Fibroblast of pulmonary artery (primary cell): Measurements from ENCODE around the gene NRXN3.

Source experiments
- DNase-seq: peaks from one replicate; pipeline ENCODE4 v3.0.0-alpha.2; 2010; ENCODE audit warnings: low read depth
- H3K4me3 ChIP-seq: replicated peaks from 2 replicates; pipeline ENCODE4 v1.5.1; 2011; ENCODE audit warnings: low read depth, mild to moderate bottlenecking, control low read depth, low read length, moderate library complexity
- CTCF ChIP-seq: IDR thresholded peaks from 2 replicates; pipeline ENCODE4 v1.5.1; 2011; ENCODE audit warnings: mild to moderate bottlenecking, control low read depth, low read length, inconsistent platforms; ENCODE audit errors: missing control alignments

The NRXN3 gene

DNA sequence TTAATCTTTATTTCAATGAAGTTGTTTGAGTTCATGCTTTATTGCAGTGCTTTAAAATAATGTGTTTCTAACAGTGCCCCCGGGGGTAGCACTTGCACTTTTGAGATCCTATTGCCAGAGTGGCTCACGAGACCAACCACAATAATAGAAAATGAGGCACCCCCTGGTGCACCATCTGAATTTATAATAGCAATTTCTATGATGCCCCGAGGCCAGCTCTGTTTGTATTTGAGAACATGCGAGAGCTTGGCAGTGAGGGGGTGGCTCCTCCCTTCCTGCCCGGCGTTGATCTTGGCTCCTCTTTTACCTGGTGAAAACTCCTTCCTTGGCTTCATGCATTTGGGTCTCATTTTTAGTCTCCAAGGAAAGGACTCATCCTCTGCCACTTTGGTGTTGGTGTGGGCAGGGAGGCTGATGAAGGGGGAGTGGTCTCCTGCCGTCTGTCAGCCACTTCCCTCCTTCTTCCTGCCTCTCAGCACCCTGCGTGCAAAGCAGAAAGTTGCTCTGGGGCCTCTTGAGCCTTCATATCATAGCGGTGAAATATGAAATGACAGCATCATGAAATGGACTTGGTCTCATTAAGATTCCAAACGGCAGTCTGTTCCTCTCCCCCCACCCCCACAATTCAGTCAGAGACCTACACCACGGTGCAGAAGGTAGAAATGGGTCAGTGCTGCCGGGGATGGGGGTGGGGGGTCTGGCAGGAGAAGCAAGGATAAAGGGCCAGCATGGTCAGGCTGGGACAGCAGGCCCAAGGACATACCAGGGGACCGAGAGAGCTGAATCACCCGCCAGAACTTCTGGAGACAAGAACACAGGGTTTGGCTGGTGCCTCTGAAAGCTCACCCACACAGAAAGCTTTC, 17.7 kb upstream of the NRXN3 start:
- no peak for DNase-seq
- no peak overlapping the region for H3K4me3 ChIP-seq
- no peak for TF ChIP-seq CTCF

GRCh38 chr14:78153064-78153341, 17.2 kb upstream of the NRXN3 start:
- no peak for TF ChIP-seq CTCF
- no peak overlapping the region for H3K4me3 ChIP-seq
- DNase-seq, result peak; percentile 3

DNA sequence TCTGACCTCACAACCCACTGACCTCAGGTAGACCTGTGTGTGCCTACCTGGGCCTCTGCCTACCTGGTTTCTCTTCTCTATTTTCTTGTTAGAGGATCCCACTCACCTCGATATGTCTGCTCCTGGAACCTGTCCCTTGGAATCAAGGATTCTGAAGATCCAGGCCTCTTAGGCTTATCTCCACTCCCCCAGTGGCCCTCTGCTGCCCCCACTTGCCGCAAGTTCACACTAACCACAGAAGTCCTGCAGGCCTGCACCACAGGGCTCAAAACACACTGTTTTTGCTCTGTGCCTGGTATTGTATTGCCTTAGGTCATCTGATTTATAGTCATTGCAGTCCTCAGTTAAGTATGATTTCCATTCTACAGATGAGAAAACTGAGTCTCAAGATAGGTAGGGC, 15.3 kb upstream of the NRXN3 start:
- no peak overlapping the region for H3K4me3 ChIP-seq
- TF ChIP-seq CTCF, result no peak
- no peak for DNase-seq

DNA sequence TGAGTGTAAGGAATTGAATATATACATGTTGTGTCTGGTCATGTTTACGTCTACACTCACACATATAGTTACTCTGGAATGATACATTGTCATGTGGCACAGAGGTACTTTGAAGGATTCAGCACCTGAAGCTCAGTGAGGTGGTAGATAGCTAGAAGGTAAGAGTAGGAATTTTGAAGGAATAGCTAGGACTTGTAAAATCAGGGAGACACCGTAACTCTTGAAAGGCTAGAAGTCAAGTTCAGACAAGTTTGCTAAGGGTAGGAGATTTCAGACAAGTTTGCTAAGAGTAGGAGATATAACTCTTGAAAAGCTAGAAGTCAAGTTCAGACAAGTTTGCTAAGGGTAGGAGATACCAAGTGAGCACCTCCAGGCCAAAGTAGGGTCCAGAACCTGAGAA, 14.0 kb upstream of the NRXN3 start:
- H3K4me3 ChIP-seq, result no peak overlapping the region
- DNase-seq, result no peak
- TF ChIP-seq CTCF, result no peak

GRCh38 chr14:78157494-78158437, 12.4 kb upstream of the NRXN3 start:
- DNase-seq, result peak; percentile 14
- no peak for TF ChIP-seq CTCF

GRCh38 chr14:78162202-78162601, 8.0 kb upstream of the NRXN3 start:
- no peak for DNase-seq
- TF ChIP-seq CTCF, result no peak
- no peak overlapping the region for H3K4me3 ChIP-seq

More at GRCh38 chr14:78157494-78158437, 12.4 kb upstream of the NRXN3 start:
- no peak overlapping the region for H3K4me3 ChIP-seq
